ENCODE results near the gene MAD2L1.

DNA sequence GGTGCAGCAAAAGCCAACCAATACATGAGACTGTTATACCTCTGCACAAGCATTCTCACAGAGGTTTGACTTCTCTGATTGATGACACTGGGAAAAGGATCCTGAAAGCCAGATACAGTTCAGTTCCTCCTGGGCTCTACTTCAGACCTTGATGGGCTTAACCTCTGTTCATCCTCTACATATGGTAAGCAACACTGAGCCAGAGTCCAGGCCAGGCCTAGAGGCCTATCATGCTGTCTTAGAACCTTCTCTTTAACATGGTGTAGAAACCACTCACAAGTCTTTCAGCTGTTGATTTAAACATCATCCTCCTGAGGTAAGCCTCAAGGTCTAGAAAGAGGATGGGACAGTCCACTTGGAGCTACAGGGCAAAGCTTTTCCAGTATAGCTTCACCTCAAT is 9.2 kb downstream of the MAD2L1 start:
- TF ChIP-seq, protein P1, sequence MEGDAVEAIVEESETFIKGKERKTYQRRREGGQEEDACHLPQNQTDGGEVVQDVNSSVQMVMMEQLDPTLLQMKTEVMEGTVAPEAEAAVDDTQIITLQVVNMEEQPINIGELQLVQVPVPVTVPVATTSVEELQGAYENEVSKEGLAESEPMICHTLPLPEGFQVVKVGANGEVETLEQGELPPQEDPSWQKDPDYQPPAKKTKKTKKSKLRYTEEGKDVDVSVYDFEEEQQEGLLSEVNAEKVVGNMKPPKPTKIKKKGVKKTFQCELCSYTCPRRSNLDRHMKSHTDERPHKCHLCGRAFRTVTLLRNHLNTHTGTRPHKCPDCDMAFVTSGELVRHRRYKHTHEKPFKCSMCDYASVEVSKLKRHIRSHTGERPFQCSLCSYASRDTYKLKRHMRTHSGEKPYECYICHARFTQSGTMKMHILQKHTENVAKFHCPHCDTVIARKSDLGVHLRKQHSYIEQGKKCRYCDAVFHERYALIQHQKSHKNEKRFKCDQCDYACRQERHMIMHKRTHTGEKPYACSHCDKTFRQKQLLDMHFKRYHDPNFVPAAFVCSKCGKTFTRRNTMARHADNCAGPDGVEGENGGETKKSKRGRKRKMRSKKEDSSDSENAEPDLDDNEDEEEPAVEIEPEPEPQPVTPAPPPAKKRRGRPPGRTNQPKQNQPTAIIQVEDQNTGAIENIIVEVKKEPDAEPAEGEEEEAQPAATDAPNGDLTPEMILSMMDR (IDR thresholded peaks at IDR 0.05), result no peak
- no peak for TF ChIP-seq POLR2AphosphoS5 (IDR thresholded peaks at IDR 0.05)
- no peak for TF ChIP-seq POLR2A (IDR thresholded peaks at IDR 0.05)

Data from stomach (tissue), 4 donors.